HG02623 (cell line): ENCODE measurements around the gene MATK.
"Not testable (repeated sequence)": the region's sequence is repeated elsewhere in the genome, so short reads cannot be mapped to it uniquely, and the experiment has no call there.

Source experiments
- ATAC-seq: cut with Tn5 transposase; IDR thresholded peaks from one replicate; pipeline ENCODE4 v1.9.1; 2021; ENCODE audit warnings: moderate library complexity; ENCODE audit not compliant: unreplicated experiment

Gene MATK

DNA sequence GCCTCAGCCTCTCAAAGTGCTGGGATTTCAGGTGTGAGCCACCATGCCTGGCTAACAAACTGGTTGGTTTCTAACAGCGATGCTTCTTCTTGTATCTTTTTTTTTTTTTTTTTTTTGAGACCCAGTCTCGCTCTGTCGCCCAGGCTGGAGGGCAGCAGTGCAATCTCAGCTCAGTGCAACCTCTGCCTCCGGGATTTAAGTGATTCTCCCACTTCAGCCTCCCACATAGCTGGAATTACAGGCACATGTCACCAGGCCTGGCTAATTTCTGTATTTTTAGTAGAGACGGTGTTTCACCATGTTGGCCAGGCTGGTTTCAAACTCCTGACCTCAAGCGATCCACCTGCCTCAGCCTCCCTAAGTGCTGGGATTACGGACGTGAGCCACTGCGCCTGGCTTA lies 30.0 kb upstream of the MATK start:
- ATAC-seq = not testable (repeated sequence)

DNA sequence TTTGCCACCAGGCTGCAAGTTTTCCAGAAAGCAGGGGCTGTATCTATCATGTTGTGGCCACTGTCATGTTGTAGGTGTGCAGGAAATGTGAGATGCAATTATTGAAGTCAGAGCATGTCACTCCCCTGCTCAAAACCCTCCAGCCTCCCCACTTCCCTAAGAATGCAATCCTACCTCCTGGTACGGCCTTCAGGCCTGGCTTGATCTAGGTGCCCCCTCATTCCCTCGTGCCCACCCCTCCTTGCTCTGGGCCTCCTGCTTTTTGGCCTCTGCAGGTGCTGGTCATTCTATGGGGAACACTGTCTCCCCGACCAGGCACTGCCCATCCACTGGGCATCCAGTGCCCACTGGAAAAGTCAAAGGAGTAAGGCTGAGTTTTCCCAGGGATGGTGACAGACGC lies 28.5 kb upstream of the MATK start:
- ATAC-seq = no peak

DNA sequence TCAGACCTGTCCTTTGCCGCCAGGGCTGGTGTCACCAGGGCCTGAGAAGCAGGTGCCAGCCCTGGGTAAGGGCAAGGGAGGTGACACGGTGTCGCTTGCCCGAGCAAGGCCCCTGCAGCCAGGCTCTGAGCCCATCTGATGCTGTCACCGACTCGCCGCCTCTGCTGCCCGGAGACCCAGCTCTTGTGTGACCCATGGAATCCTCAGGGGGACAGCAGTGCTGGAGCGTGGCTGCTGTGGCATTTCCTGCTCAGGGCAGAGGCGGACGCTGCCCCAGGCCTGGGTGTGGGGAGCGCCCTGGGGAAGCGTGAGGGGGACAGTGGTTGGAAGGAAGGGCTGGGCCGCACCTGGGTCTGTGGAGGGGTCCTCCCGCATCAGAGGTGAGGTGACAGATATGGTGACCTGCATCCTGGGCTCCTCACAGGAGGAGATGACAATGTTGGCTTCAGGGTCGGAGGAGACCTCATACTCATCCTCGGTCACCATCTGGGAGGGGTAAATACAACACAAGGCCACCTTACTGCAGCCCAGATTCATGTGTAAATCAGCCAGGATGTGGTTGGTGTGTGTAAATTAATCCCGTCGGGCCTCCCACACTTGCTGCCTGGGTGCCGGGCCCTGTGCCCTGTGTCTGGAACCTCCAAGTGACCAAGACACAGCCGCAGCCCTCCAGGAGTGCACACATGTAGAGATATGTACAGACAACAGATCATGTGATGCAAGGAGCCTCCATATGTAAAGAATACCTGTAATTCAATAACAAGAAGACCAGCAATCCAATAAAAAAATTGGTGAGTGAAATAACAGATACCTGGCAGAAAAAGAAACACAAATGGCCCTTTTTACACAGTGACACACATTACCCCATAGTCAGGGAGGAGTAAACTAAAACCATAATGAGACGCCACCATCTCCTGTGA lies 27.6 kb upstream of the MATK start:
- no peak for ATAC-seq

DNA sequence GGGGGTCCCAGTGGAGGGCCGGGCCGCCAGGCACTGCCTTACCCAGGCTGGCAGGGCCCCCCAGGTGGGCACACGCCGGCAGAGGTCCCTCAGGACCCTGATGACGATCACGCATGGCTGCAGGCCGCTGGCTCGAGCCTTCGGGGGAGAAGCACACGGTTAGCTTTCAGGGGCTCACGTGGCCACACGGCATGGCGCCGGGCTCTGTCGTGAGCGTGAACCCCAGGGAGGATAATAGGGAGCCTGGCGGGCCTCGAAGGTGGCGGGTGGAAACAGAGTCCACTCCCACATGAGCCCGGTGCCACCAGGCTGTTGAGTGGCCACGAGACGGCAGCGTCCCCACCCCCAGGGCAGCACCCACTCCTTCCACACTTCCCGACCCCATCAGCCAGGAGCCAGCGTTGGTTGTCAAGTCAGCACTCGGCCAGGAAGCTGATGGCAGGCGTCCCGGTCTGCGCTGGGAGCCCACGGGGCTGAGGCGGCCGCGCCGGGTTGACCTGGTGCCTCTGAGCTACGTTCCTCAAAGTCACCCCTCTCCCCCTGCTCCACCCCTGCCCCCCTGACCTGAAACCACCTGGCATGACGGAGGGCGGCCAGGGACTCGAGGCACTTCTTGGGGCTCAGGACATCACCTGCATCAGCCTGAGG lies 24.7 kb upstream of the MATK start:
- no peak for ATAC-seq

DNA sequence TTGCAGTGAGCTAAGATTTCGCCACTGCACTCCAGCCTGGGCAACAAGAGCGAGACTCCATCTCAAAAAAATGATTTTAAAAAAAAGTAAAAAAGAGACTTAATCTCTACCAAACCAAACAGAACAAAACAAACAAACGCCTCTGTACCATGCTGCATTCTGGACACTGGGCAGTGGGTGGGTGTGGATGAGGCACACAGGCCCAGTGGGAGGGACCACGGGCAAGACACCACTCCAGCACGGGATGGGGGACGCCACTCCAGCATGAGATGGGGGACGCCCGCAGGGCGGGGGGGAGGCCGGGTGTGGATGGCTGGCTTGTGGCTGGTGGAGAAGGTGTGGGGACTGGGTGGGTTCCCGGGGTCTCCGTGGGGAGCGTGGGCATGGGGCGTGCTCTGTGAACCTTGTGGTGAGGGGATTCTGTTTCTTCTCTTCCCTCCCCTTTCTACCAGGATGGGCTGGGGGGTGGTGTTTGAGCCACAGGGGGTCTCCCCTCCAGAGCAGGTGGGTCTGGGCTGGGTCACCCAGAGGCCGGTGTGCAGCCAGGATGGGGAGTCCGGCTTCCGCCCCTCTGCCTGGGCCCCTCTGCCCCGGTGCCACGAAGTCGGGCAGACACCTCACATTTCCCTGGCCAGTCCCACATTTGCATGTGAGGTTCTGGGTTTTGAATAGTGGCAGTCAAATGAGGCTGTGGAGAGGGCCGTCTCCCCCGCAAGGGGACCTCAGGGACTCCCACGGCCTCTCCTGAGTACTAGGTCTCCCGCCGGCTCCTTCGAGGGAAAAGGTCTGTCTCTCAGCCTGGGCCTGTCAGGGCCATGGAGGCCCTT lies 23.9 kb upstream of the MATK start:
- ATAC-seq = no peak

DNA sequence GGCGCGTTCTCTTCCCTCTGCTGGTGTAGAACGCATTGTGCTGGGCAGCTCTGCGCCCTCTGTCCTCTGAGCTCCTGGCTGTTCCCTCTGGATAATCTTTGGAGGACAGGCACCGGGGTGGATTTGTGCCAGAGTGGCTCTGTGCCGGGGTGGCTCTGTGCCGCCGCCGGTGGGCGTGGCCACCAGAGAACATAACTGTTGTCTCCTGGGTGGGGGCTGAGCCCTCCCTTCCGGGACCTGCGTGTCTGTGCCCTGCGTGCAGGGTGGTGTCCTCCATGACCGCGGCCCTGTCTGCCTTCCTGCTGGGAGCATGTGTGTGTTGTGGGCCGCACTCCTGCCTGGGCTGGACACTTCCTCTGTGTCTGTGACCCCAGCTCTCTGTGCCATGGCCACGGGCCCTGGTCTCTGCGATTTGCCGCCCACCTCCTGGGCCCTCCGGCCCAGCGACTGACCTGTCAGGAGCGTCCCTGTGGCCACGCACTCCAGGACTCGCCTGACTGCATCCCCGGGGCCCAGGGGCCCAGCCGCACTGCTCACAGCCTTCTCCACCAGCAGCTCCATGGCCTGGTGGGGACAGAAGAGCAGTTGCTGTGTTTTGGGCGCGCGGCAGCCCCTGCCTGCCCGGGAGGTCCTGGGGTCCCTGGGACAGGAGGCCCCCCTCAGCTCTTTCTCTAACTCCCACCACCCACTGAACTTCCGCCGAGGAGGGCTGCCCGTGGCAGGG lies 22.4 kb upstream of the MATK start:
- ATAC-seq = no peak

DNA sequence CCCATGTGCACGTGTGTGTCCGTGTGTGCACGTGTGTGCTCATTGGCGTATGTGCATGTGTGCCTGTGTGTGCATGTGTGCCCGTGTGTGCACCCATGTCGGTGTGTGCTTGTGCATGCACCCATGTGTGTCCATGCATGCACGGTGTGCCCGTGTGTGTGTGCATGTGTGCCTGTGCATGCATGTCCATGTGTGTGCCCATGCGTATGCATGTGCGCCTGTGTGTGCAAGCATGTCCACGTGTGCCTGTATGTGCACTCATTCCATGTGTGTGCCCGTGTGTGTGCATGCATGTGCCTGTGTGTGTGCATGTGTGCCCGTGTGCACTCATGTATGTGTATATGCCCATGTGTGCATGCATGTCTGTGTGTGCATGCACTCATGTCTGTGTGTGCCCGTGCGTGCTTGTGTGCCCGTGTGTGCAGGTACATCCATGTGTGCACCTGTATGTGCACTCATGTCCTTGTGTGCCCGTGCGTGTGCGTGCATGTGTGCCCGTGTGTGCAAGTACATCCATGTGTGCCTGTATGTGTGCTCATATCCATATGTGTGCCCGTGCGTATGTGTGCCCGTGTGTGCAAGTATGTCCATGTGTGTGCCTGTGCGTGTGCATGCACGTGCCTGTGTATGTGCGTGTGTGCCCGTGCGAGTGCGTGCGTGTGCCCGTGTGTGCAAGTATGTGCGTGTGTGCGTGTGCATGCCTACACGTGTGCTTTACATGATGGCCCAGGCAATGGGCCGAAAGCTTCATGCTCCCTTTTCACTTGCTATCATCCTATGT lies 21.6 kb upstream of the MATK start:
- ATAC-seq = no peak

DNA sequence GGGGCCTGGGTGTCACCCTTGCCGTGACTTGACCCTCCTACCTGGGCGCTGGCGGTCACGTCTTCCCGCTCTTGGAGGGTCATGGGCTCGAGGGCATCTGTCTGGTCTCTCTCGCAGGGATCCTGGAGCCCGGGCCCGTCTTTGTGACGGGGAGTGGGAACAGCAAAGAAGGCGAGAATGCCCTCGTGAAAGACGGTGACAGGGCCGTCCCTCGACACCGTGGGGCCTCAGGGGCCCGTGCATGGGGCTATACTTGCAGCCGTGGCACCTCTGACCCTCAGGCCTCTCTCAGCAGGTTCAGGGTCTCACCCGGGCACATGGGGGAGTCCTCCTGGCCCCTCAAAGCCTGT lies 20.9 kb upstream of the MATK start:
- no peak for ATAC-seq

DNA sequence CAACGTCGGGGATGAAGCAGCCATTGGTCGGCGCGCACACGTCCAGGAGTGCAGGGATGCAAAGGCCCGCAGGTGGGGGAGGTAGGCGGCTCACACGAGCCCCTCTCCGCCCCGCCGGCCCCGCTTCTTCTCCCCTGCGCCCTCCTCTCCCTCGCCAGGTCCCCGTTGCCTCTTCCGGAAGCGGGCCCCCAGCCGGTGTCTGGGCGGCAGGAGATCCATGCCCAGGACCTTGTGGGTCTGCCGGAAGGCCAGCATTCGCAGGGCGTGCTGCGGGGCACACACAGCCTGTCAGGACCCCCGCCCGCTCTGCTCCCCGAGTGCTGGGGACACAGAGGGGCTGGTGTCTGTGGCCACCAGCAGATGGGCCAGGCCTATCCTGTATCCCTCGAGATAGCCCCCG lies 19.7 kb upstream of the MATK start:
- ATAC-seq = no peak

DNA sequence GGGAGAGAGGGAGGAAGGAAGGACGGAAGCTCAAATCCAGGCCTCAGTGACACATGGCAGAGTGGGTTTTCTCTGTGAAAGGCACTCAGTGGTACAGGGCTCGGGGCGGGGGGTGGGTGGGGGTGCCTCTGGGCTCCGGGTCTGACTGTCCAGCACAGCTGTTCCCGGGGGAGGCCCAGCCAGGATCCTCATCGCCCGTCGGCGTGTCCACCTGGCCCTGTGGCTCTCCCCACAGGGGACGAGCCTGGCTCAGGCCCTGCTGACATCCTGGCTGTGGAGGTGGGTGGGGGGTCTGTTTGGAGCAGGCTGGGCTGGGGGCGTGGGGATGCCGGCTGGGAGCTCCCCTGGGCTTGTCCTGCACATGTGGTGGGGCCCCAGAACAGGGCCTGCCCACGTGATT lies 18.2 kb upstream of the MATK start:
- no peak for ATAC-seq

DNA sequence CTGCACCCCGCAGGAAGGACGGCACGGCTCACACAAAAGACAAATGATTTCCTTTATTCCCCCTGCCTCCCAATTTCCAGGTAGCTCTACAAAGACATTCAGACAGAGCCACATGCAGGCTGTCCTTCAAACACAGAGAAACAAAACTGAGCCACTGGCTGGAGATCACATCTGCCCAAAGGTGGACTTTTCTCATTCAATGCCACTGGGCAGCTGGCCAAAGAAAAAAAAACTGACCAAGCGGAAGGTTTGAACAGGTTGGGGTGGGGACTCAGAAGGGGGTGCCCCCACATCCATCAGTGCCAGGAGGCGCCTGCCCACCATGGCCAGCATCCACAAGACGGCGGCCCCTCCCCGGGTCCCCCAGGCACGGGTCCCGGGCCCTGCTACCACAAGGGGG lies 17.8 kb upstream of the MATK start:
- ATAC-seq = no peak

DNA sequence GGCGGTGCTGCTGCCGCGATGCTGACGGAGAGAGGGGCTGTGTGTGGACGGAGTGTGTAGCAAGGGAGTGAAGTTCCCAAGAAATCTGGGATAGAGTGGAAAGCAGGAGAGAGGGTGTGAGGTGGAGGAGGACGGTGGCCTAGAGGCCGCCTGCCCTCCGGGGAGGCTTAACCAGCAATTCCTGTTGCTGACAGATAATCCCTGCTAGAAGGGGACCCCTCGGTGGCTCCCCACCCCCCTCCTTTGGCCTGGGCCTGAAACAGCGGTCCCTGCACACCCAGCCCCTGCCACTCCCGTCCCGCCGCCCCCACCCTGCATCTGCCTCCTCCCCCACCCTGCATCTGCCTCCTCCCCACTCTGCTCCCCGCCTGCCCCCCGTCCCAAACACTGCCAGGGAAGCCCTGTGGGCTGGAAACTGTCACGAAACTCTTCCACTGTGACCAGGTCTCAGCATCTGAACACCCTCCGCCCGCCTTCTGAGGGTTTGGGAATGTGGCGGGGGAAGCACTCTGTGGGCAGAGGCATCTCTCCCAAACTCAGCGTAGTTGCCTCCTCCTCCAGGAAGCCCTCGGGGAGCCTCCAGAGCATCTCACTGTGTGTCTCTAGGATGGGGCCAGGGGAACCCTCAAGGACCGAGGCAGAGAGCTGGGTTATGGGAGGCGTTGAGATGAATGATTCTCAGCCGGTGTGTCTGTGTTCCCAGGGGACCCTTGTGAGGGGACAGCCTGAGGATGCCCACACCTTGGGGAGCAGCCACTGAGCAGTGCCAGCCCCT lies 17.1 kb upstream of the MATK start:
- ATAC-seq = no peak

DNA sequence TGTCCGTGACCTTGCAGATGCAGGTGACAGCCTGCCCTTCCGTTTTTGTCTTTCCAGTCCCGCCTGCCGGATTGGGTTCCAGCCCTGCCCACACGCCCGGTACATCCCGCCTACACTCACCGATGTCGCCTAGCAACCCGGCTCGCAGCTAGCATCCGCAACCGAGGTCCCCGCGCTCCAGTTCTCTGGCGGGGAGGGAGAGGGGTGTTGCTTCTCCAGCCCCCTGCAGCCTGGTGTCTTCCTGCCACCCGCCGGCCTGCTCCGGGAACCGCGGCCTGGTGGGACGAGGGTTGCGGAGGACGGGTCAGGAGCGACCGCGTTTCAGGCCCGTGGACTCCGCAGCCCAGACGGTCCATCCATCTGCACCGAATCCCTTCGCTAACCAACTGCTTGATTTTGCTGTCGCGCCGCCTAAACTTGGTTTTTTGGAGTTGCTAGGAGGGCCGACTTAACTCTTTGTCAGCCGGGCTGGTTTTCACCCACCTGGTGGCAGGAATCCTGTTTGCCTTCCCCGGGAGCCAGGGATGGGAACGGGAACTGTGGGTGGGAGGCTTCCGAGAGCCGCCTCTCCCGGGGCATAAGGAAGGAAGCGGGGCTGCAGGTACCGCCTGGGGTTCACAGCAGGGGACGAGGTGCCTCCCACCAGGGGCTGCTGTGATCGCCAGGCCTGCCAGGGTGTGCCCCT lies 15.4 kb upstream of the MATK start:
- ATAC-seq = no peak

DNA sequence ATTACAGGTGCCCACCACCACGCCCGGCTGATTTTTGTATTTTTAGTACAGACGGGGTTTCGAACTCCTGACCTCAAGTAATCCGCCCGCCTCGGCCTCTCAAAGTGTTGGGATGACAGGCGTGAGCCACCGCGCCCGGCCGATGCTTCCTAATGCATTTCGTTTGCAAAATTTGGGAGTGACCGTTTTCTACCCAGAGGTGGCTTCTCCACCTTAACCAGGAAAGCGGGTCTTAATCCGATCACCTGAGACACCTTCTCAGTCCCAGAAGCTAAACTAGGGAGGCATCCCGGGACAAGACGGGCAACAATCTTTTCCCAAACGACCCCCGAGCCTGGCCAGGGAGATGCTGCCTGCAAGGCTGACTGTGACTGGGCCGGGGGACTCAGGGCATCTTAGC lies 14.8 kb upstream of the MATK start:
- ATAC-seq = no peak

DNA sequence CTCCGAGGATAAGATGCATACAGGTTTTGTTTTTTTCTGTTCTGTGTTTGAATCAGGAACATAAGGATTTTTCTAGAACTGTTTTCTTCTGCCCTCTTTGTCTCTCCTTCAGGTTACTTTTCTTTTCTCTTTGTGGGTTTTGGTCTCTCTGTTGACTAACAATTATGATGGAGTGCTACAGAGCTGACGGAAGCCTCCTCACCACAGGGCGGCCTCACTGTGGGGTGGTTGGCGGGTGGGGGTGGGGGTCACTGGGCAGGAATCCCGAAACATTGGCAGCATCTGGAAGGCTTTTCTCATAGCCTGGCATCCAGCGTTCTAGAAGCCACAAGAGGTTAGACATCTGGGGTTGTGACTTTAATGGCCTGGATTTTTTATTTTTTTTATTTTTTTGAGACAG lies 12.0 kb upstream of the MATK start:
- ATAC-seq = no peak

DNA sequence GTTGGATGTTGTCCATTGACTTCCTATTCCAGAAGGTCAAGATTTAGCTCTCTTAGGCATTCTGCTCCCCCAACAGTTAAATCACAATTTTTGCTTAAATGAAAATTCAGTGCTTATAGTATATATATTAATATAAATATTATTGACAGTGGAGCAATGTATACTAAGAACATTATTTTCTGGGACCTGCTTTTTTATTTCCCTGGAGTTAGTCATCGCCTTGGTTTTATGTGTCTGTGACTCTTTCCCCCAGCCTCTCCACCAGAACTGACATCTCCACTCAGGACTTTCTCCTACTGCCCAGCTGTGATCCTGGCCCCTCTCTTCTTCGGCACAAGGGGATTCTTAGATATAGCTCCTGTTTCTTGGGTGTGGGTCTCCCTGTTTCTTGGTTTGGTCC lies 10.2 kb upstream of the MATK start:
- ATAC-seq = no peak

DNA sequence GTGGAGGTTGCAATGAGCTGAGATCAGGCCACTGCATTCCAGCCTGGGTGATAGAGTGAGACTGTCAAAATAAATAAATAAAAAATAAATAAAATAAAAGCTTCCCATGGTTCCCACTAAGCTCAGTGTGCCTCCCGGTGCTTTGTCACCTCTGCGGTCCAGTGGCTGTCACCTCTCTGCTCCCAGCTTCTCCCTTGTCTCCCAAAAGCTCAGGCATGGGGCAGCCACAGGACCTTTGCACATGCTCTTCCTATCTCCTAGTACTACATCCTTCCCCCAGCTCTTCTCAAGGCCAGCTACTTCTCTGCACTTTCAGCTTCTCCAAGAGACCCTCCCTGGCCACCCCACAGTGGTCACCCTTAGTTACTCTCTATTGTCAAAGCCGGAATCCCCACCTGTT lies 7.6 kb upstream of the MATK start:
- no peak for ATAC-seq

DNA sequence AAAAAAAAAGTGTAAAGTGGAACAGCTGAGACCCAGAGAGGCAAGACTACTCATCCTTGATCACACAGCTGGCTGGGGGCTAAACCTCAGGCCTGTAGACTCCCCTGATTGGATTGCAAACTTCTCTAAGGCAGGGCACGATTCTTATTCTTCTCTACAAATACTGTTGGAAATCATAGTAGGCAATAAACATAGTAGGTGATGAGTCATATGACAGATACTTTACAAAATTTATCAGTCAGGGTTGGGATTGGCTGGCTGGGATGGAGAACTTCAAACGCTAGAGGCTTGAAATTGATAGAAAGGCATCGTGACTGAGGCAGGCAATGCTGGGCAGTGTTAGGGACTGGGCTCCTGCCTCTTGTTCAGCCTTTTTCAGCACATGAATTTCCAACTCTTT lies 5.9 kb upstream of the MATK start:
- no peak for ATAC-seq

DNA sequence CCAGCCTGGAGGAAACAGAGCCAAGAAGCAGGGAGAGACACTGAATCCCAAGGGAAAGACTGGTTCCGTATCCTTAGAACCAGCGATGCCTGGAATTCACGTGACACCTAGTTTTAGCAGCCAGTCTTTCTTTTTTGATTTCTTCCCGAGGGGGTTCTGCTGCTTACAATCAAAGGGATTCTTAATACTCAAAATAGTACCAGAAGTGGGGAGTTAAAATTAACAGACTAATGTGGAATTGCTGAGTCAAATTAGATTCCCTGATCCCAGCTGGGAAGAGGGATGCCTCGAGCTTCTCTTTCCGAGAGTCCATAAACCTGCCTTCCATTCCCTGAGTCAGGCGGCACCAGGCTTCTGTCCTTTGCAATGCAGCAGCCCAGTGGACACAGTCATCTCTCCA lies 4.8 kb upstream of the MATK start:
- ATAC-seq = no peak
